ENCODE measurements around the gene AIRE.

DNA sequence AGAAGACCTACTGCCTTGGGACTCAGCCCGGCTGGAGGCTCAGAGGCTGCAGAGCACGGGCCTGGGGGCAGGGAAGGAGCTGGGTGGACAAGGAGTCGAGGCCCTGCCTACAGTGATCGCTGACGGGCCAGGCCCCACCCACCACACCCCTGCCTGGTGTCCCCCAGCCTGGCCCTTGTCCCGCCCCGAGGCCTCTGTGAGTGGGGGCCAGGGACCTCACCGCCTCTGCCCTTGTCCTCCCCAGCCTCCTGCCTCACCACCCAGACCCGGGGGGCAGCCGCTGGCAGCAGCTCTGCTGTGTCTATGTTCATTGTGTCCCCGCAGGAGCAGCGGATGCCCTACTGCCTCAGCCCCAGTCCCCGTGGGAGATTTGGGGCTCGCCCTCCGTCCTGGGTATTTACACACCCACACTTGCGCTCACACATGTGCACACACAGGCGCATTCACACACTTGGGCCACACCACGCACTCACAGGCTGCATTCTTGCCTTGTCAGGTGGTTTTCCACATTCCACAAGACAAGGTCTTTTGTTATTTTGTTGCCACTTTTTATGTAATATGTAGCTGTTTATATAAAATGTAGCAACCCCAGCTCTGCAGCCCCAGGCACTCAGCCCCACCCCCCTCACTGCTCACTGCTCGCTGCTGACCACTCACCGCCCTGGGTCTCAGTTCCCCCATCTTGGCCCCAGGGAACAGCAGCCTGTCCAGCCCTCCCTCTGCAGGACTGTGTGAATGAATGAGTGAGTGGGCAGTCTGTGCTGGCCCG, 21.4 kb downstream of the AIRE start:
- TF ChIP-seq, protein P1, sequence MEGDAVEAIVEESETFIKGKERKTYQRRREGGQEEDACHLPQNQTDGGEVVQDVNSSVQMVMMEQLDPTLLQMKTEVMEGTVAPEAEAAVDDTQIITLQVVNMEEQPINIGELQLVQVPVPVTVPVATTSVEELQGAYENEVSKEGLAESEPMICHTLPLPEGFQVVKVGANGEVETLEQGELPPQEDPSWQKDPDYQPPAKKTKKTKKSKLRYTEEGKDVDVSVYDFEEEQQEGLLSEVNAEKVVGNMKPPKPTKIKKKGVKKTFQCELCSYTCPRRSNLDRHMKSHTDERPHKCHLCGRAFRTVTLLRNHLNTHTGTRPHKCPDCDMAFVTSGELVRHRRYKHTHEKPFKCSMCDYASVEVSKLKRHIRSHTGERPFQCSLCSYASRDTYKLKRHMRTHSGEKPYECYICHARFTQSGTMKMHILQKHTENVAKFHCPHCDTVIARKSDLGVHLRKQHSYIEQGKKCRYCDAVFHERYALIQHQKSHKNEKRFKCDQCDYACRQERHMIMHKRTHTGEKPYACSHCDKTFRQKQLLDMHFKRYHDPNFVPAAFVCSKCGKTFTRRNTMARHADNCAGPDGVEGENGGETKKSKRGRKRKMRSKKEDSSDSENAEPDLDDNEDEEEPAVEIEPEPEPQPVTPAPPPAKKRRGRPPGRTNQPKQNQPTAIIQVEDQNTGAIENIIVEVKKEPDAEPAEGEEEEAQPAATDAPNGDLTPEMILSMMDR (IDR thresholded peaks at IDR 0.05), result no peak
- TF ChIP-seq POLR2A (IDR thresholded peaks at IDR 0.05), result no peak
